T-helper 1 cell treated with Interleukin-12 subunit alpha and Interleukin-12 subunit beta and Interleukin-4 antibody, amounts not matched to agents 30 μg/mL and 1 μg/mL, for 36 hours (primary cell): ENCODE results near the gene ADAM8.
A peak's percentile ranks its signal among the peaks of the same experiment; 100 is the strongest.

Source experiments
- H3K27ac Mint-ChIP-seq: one replicate; pipeline ENCODE4 v1.8.0; 2021; ENCODE audit warnings: mild to moderate bottlenecking, mixed read lengths
- H3K27me3 Mint-ChIP-seq: one replicate; pipeline ENCODE4 v1.8.0; 2021; ENCODE audit warnings: low read depth, mixed read lengths
- H3K36me3 Mint-ChIP-seq: one replicate; pipeline ENCODE4 v1.8.0; 2021; ENCODE audit warnings: low read depth, mixed read lengths
- H3K4me1 Mint-ChIP-seq: one replicate; pipeline ENCODE4 v1.8.0; 2021; ENCODE audit warnings: low read depth, mixed read lengths
- H3K4me3 Mint-ChIP-seq: one replicate; pipeline ENCODE4 v1.8.0; 2021; ENCODE audit warnings: mild to moderate bottlenecking, moderate library complexity, mixed read lengths
- H3K9me3 Mint-ChIP-seq: one replicate; pipeline ENCODE4 v1.8.0; 2021; ENCODE audit warnings: mixed read lengths

Gene ADAM8

GRCh38 chr10:133312016-133312768 lies 35.5 kb upstream of the ADAM8 start:
- H3K4me3 Mint-ChIP-seq, result no peak overlapping the region
- no peak overlapping the region for H3K27ac Mint-ChIP-seq
- peaks cover 20% of the 10 kb centered on the region for H3K4me1 Mint-ChIP-seq
- no peaks in the 10 kb centered on the region for H3K27me3 Mint-ChIP-seq
- peaks cover 11% of the 10 kb centered on the region for H3K36me3 Mint-ChIP-seq
- no peaks in the 10 kb centered on the region for H3K9me3 Mint-ChIP-seq

DNA sequence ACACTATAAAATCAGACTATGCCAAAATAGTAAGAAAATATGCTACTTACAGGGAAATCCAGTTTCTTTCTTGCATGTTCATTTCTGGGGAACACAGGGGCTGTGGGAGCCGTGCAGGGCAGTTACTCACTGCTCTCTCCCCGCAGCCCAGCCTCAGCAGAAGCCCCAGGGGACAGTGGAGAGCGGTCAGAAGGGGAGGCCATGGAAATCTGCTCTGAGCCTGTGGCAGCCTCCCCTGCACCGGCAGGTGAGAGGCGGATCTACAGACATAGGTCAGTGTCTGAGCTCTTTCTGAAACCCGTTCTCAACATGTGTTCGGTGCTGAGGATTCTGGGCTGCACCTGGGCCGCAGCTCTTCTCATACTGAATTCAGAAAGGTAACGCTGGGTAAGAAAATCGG lies 34.9 kb upstream of the ADAM8 start:
- peaks cover 22% of the 10 kb centered on the region for H3K4me1 Mint-ChIP-seq
- no peaks in the 10 kb centered on the region for H3K27me3 Mint-ChIP-seq
- H3K27ac Mint-ChIP-seq, result no peak overlapping the region
- peaks cover 11% of the 10 kb centered on the region for H3K36me3 Mint-ChIP-seq
- no peak overlapping the region for H3K4me3 Mint-ChIP-seq
- H3K9me3 Mint-ChIP-seq, result no peaks in the 10 kb centered on the region

DNA sequence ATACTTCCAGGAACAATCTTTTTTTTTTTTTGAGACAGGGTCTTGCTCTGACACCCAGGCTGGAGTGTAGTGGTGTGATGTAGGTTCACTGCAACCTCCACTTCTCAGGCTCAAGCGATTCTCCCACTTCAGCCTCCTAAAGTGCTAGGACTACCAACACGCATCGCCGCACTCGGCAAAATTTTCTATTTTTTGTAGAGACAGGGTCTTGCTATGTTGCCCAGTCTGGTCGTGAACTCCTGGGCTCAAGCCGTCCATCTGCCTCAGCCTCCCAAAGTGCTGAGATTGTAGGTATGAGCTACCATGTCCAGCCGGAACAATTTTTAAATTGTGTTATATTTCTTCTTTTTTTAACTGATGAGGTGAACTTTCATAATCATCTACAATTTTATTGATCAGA lies 34.1 kb upstream of the ADAM8 start:
- Mint-ChIP-seq H3K4me3 (peak overlapping the region; percentile 4), H3K27me3 (no peaks in the 10 kb centered on the region), H3K9me3 (no peaks in the 10 kb centered on the region), H3K4me1 (peaks cover 20% of the 10 kb centered on the region), H3K36me3 (peaks cover 11% of the 10 kb centered on the region), H3K27ac (no peak overlapping the region)

- no peak overlapping the region for H3K27ac Mint-ChIP-seq
- H3K27me3 Mint-ChIP-seq, result no peaks in the 10 kb centered on the region
- H3K9me3 Mint-ChIP-seq, result no peaks in the 10 kb centered on the region
- peak overlapping the region; percentile 4 for H3K4me3 Mint-ChIP-seq
- H3K4me1 Mint-ChIP-seq, result peaks cover 20% of the 10 kb centered on the region
- H3K36me3 Mint-ChIP-seq, result peaks cover 11% of the 10 kb centered on the region
These were observed 33.7 kb upstream of the ADAM8 start for GRCh38 chr10:133310399-133310755.

DNA sequence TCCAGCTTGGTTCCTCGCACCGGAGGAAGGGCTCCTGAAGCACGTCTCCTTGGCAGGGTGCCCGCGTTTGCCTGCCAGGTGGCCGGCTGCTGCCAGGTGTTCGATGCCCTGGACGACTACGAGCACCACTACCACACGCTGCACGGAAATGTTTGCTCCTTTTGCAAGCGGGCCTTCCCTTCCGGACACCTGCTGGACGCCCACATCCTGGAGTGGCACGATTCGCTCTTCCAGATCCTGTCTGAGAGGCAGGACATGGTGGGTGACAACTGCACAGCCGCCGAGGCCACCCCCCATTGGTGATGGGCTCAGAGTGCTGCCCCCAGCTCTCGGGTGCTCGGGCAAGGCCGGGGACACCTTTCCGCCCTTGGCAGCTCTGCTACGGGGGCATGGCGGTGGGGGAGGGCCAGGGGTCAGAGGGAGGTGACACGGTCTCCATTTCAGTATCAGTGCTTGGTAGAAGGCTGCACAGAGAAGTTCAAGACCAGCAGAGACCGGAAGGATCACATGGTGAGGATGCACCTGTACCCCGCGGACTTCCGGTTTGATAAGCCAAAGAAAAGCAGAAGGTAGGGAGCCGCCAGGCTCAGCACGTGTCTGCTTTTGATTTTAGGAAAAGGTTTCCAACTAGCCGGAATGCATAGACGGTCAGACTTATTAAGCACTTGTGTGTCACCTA lies 33.2 kb upstream of the ADAM8 start:
- Mint-ChIP-seq H3K27me3 (no peaks in the 10 kb centered on the region), H3K27ac (no peak overlapping the region), H3K4me3 (peak overlapping the region; percentile 73), H3K36me3 (peaks cover 11% of the 10 kb centered on the region), H3K4me1 (peaks cover 21% of the 10 kb centered on the region), H3K9me3 (no peaks in the 10 kb centered on the region)

- Mint-ChIP-seq H3K27me3 (no peaks in the 10 kb centered on the region), H3K9me3 (no peaks in the 10 kb centered on the region), H3K4me3 (peak overlapping the region; percentile 73), H3K4me1 (peaks cover 20% of the 10 kb centered on the region), H3K36me3 (peaks cover 11% of the 10 kb centered on the region), H3K27ac (peak overlapping the region; percentile 74)
These were observed 32.5 kb upstream of the ADAM8 start for GRCh38 chr10:133309100-133309719.

GRCh38 chr10:133308421-133309099 lies 31.9 kb upstream of the ADAM8 start, which contains the start of the genes TUBGCP2 and ZNF511:
TSS of gene TUBGCP2 (minus strand) at chr10:133308872. CDS start at chr10:133302941, 5,931 bp downstream.
TSS of gene ZNF511 (plus strand) at chr10:133308914. CDS start at chr10:133308944, 30 bp downstream.
- Mint-ChIP-seq H3K27me3 (no peaks in the 10 kb centered on the region), H3K4me3 (peak within 1 kb of the TSS; percentile 97), H3K27ac (peak within 1 kb of the TSS; percentile 99), H3K36me3 (peaks cover 12% of the 10 kb centered on the region), H3K4me1 (peaks cover 20% of the 10 kb centered on the region), H3K9me3 (no peaks in the 10 kb centered on the region)

DNA sequence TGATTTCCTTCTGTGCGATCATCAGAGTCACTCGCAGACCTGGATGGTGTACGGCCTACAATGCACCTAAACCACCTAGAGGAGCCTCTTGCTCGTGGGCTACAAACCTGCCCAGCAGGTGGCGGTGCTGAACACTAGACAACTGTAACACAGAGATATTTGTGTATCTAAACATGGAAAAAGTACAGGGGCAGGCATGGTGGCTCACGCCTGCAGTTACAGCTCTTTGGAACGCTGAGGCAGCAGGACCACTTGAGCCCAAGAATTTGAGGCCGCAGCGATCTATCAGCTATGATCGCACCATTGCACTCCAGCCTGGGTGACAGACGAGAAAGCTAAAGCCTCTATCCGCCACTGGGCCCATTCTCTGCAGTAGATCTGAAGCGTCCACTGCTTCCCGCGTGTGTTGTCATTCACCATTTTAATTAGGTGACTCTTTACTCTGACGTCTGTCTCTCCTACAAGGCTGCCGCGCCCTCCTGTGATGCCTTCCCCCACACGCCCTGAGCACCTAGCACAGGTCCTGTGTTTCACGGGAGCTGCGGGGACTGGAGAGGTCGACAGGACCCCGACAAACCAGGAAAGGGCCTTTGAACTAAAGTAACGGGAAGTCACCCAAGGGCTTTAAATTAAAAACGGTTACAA lies 31.2 kb upstream of the ADAM8 start:
- H3K27ac Mint-ChIP-seq, result peak overlapping the region; percentile 99

GRCh38 chr10:133306941-133307379 lies 30.3 kb upstream of the ADAM8 start:
- peak overlapping the region; percentile 55 for H3K27ac Mint-ChIP-seq
- no peaks in the 10 kb centered on the region for H3K9me3 Mint-ChIP-seq
- peak overlapping the region; percentile 37 for H3K4me3 Mint-ChIP-seq
- H3K36me3 Mint-ChIP-seq, result peaks cover 14% of the 10 kb centered on the region
- no peaks in the 10 kb centered on the region for H3K27me3 Mint-ChIP-seq
- peaks cover 20% of the 10 kb centered on the region for H3K4me1 Mint-ChIP-seq

More for the DNA sequence above, 31.2 kb upstream of the ADAM8 start:
- Mint-ChIP-seq H3K27me3 (no peaks in the 10 kb centered on the region), H3K4me3 (peak overlapping the region; percentile 97), H3K9me3 (no peaks in the 10 kb centered on the region), H3K4me1 (peaks cover 20% of the 10 kb centered on the region), H3K36me3 (peaks cover 12% of the 10 kb centered on the region)

DNA sequence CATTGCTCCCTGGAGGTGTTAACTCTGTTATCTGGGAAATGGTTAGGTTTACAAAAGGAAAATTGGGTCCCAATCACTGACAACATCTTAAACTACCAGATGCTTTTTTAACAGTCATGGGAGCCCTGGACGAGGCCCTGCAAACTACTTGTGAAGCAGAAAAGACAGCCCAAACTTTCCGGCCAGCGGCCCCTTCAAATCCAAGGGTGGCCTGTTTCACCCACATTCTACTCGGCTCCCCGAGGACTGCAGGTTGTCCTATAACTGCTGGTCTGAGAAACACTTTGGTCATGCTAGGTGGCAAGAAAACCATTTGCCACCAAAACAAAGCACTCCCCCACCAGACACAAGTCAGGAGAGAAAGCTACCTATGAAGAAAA lies 29.4 kb upstream of the ADAM8 start:
- no peak overlapping the region for H3K4me3 Mint-ChIP-seq
- H3K36me3 Mint-ChIP-seq, result peaks cover 13% of the 10 kb centered on the region
- no peaks in the 10 kb centered on the region for H3K27me3 Mint-ChIP-seq
- H3K27ac Mint-ChIP-seq, result no peak overlapping the region
- H3K4me1 Mint-ChIP-seq, result peaks cover 20% of the 10 kb centered on the region
- no peaks in the 10 kb centered on the region for H3K9me3 Mint-ChIP-seq

DNA sequence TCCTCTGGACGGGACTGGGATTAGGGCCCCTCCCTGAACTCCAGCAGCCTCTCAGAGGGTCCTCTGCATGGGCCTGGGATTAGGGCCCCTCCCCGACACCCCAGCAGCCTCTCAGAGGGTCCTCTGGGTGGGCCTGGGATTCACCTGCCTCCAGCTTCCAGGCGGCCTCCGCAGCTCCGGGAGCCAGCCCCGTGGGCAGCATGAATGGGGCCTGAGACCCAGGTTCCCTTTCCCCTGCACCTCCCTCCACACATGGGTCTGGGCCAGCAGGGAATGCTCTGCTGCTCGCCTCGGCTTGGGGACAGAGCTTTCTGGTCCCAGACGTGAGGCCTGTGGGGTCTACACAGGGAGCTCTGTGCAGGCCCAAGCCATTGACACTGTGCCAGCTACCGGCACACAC lies 26.5 kb upstream of the ADAM8 start:
- no peak overlapping the region for H3K4me3 Mint-ChIP-seq
- peaks cover 27% of the 10 kb centered on the region for H3K36me3 Mint-ChIP-seq
- no peaks in the 10 kb centered on the region for H3K9me3 Mint-ChIP-seq

GRCh38 chr10:133302230-133302629 lies 25.6 kb upstream of the ADAM8 start:
- H3K4me1 Mint-ChIP-seq, result peaks cover 8% of the 10 kb centered on the region
- peaks cover 32% of the 10 kb centered on the region for H3K36me3 Mint-ChIP-seq
- no peak overlapping the region for H3K27ac Mint-ChIP-seq
- no peaks in the 10 kb centered on the region for H3K9me3 Mint-ChIP-seq
- no peaks in the 10 kb centered on the region for H3K27me3 Mint-ChIP-seq
- H3K4me3 Mint-ChIP-seq, result no peak overlapping the region

More for the DNA sequence above, 26.5 kb upstream of the ADAM8 start:
- H3K27me3 Mint-ChIP-seq, result no peaks in the 10 kb centered on the region
- peaks cover 17% of the 10 kb centered on the region for H3K4me1 Mint-ChIP-seq
- H3K27ac Mint-ChIP-seq, result no peak overlapping the region

- no peak overlapping the region for H3K27ac Mint-ChIP-seq
- no peaks in the 10 kb centered on the region for H3K27me3 Mint-ChIP-seq
- no peaks in the 10 kb centered on the region for H3K9me3 Mint-ChIP-seq
- peaks cover 4% of the 10 kb centered on the region for H3K4me1 Mint-ChIP-seq
- peaks cover 38% of the 10 kb centered on the region for H3K36me3 Mint-ChIP-seq
- H3K4me3 Mint-ChIP-seq, result no peak overlapping the region
These were observed 23.1 kb upstream of the ADAM8 start for GRCh38 chr10:133299738-133300137.

DNA sequence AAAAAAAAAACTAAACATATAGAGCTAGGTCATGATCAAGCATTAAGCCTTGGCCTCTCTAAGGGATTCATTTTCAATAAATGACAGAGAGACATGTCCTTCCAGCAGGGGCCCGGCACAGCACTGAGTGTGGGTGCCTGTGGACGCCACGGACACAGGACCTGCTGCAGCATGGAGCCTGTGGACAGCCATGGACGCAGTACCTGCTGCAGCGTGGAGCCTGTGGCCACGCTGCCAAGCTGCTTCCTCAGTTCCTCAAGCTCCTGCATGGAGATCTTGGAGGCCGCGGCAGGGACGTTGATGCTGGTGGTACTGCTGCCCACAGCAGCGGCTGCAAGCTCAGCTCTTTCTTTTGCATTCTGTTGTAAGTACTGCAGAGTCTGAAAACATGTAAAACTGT lies 22.6 kb upstream of the ADAM8 start:
- H3K4me1 Mint-ChIP-seq, result peaks cover 1% of the 10 kb centered on the region
- peaks cover 42% of the 10 kb centered on the region for H3K36me3 Mint-ChIP-seq
- H3K4me3 Mint-ChIP-seq, result no peak overlapping the region
- no peak overlapping the region for H3K27ac Mint-ChIP-seq
- no peaks in the 10 kb centered on the region for H3K9me3 Mint-ChIP-seq
- H3K27me3 Mint-ChIP-seq, result no peaks in the 10 kb centered on the region
